Liver (tissue), 9 donors: Measurements from ENCODE around the gene TMCO2. TPM values are rescaled to one million over a fixed set of nuclear protein-coding genes. Genes with fewer than 3 reads are reported as not detected.

Experiments used
- DNase-seq: peaks from one replicate; pipeline ENCODE4 v3.0.0-alpha.2; 2017; ENCODE audit warnings: low spot score
- H3K27ac ChIP-seq, 2 donors: one replicate each; pipeline ENCODE4 v1.7.0; 2013; ENCODE audit warnings: inconsistent platforms in 2 of 2, low read length in 2 of 2, control low read depth in 1 of 2, low read depth in 1 of 2, mild to moderate bottlenecking in 1 of 2
- H3K27me3 ChIP-seq, 4 donors: one replicate each; pipeline versions ENCODE4 v1.6.1 to v1.7.0; 2013; ENCODE audit warnings: low read length in 3 of 4, inconsistent platforms in 1 of 4, mild to moderate bottlenecking in 1 of 4, moderate library complexity in 1 of 4; ENCODE audit not compliant: control insufficient read depth in 4 of 4, insufficient read depth in 4 of 4
- H3K36me3 ChIP-seq, 4 donors: one replicate each; pipeline versions ENCODE4 v1.6.1 to v1.7.0; 2013; ENCODE audit warnings: low read length in 3 of 4, mild to moderate bottlenecking in 3 of 4, low read depth in 1 of 4, moderate library complexity in 1 of 4; ENCODE audit not compliant: control insufficient read depth in 4 of 4, insufficient read depth in 3 of 4
- H3K4me1 ChIP-seq, 4 donors: one replicate each; pipeline versions ENCODE4 v1.6.1 to v1.7.0; 2013; ENCODE audit warnings: low read length in 3 of 4, mild to moderate bottlenecking in 3 of 4, moderate library complexity in 1 of 4; ENCODE audit not compliant: control insufficient read depth in 4 of 4, insufficient read depth in 4 of 4
- H3K4me3 ChIP-seq, 3 donors: one replicate each; pipeline versions ENCODE4 v1.6.1 to v1.7.0; 2013; ENCODE audit warnings: low read length in 3 of 3, control low read depth in 1 of 3, low read depth in 1 of 3, mild to moderate bottlenecking in 1 of 3
- H3K9ac ChIP-seq, 2 donors: one replicate each; pipeline ENCODE4 v1.7.0; 2013; ENCODE audit warnings: low read length in 2 of 2, mild to moderate bottlenecking in 2 of 2, moderate library complexity in 2 of 2, control low read depth in 1 of 2, low read depth in 1 of 2
- H3K9me3 ChIP-seq, 4 donors: one replicate each; pipeline versions ENCODE4 v1.6.1 to v1.7.0; 2013; ENCODE audit warnings: low read length in 3 of 4; ENCODE audit not compliant: control insufficient read depth in 4 of 4
- ATF3 ChIP-seq: IDR thresholded peaks from 2 replicates; pipeline ENCODE4 v1.6.1; 2016; ENCODE audit warnings: antibody characterized with exemption
- EGR1 ChIP-seq, 2 donors: IDR thresholded peaks; 2 replicates each; pipeline ENCODE4 v1.6.1; 2016 to 2018; ENCODE audit warnings: antibody characterized with exemption in 2 of 2, low read depth in 2 of 2
- FOXA2 ChIP-seq: IDR thresholded peaks from 2 replicates; pipeline ENCODE4 v1.6.1; 2016; ENCODE audit warnings: antibody characterized with exemption
- GABPA ChIP-seq, 2 donors: IDR thresholded peaks in 1 of 2; conservative IDR thresholded peaks in 1 of 2; 2 replicates each; pipeline ENCODE4 v1.6.1; 2016; ENCODE audit warnings: antibody characterized with exemption in 2 of 2, mild to moderate bottlenecking in 1 of 2, moderate library complexity in 1 of 2
- HNF4A ChIP-seq, 2 donors: conservative IDR thresholded peaks; 2 replicates each; pipeline ENCODE4 v1.6.1; 2016; ENCODE audit warnings: antibody characterized with exemption in 2 of 2, mild to moderate bottlenecking in 2 of 2
- HNF4G ChIP-seq: IDR thresholded peaks from 2 replicates; pipeline ENCODE4 v1.6.1; 2016; ENCODE audit warnings: antibody characterized with exemption
- MAX ChIP-seq: IDR thresholded peaks from 2 replicates; pipeline ENCODE4 v1.6.1; 2016; ENCODE audit warnings: antibody characterized with exemption
- NR2F2 ChIP-seq: IDR thresholded peaks from 2 replicates; pipeline ENCODE4 v1.6.1; 2016; ENCODE audit warnings: antibody characterized with exemption
- RAD21 ChIP-seq, 2 donors: IDR thresholded peaks; 2 replicates each; pipeline ENCODE4 v1.6.1; 2016; ENCODE audit warnings: antibody characterized with exemption in 2 of 2, mild to moderate bottlenecking in 2 of 2
- RXRA ChIP-seq, 2 donors: IDR thresholded peaks; 2 replicates each; pipeline ENCODE4 v1.6.1; 2017 to 2018; ENCODE audit warnings: antibody characterized with exemption in 2 of 2, mild to moderate bottlenecking in 1 of 2
- SP1 ChIP-seq: IDR thresholded peaks from 2 replicates; pipeline ENCODE4 v1.6.1; 2018; ENCODE audit warnings: antibody characterized with exemption, mild to moderate bottlenecking
- TAF1 ChIP-seq: conservative IDR thresholded peaks from 2 replicates; pipeline ENCODE4 v1.6.1; 2016; ENCODE audit warnings: antibody characterized with exemption, mild to moderate bottlenecking
- YY1 ChIP-seq: IDR thresholded peaks from 2 replicates; pipeline ENCODE4 v1.6.1; 2016; ENCODE audit warnings: antibody characterized with exemption, mild to moderate bottlenecking
- ZBTB33 ChIP-seq: IDR thresholded peaks from 2 replicates; pipeline ENCODE4 v1.6.1; 2016; ENCODE audit warnings: antibody characterized with exemption
- WGBS: extraction: QIAGEN DNeasy Blood & Tissue Kit; methylation state at CpG from one replicate; pipeline ENCODE4 v1.1.7; 2013; 5-methylcytosine and 5-hydroxymethylcytosine counted together
- polyA plus RNA-seq, 2 donors: library from polyadenylated mRNA; stranded (reverse) in 1 of 2; unstranded in 1 of 2; fragments of 200-250 nt in 1 of 2; fragments of >200 nt in 1 of 2; fragmentation: Nextera tagmentation in 1 of 2; extraction: Ambion mirVana in 1 of 2; gene quantifications; one replicate each; pipeline versions ENCODE4 v1.2.1 to v1.2.3, GENCODE V29; 2013 to 2015
- total RNA-seq, 2 donors: library from RNA; depleted of rRNA; stranded (reverse); fragments of >200 nt; gene quantifications; one replicate each; pipeline ENCODE4 v1.2.3, GENCODE V29; 2014
- TF ChIP-seq, protein P1 (sequence below): IDR thresholded peaks from 2 replicates; pipeline ENCODE4 v1.6.1; 2016; ENCODE audit warnings: antibody characterized with exemption, mild to moderate bottlenecking
- donor health status: healthy.
- donor health status: healthy.
- donor health status: healthy.
- donor health status: healthy.
- donor health status: healthy.

TMCO2 gene
- total and polyA plus RNA-seq, 4 donors, result not detected

DNA sequence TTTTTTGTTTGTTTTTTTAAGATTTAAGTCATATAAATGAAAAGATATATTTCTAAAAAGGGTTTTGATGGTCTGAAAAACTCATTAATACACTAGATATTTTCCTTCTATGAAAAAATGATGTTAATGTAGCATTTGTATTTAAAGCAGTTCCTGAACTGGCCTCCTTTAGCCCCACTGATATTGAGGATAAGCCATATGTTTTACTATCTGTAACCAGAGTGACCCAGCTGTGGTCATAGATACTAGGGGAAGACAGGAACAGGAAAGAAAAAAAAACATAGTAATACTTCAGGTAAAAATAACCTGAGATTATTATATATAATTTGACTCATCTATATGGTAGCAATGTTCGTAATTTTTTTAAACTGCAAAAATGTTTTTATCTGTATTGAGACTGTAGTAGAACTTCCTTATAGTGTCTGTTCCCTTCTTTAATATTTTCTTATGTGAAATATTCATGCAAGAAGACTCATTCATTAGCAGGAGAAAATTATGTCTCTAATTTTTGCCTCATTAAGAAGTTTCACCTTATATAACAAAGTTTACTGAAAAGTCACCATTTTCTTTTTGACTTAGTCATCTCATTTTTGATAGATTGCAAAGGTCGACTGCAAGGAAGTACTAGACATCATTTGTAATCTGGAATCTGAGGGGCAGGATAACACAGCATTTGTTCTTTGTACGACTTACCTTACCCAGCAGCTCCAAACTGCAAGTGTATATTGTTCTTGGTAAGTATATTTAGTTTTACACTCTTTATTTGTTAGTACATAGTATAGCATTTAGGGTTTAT, 25.6 kb upstream of the TMCO2 start:
- Histone ChIP-seq H3K9ac (no peak overlapping the region), H3K27me3 (no peaks in the 10 kb centered on the region), H3K4me1 (no peaks in the 10 kb centered on the region), H3K27ac (no peak overlapping the region), H3K4me3 (no peak overlapping the region), H3K36me3 (peaks cover 0 to 15% (median 5%) of the 10 kb centered on the region in 4 donors), H3K9me3 (no peaks in the 10 kb centered on the region)
- TF ChIP-seq RXRA (IDR thresholded peaks at IDR 0.05) (no peak), RAD21 (IDR thresholded peaks at IDR 0.05) (no peak), TAF1 (no peak), FOXA2 (no peak), NR2F2 (no peak), ATF3 (no peak), ZBTB33 (no peak), EGR1 (IDR thresholded peaks at IDR 0.05; ENCODE audit: low read depth in 2 of 2) (no peak), HNF4A (conservative IDR thresholded peaks at IDR 0.05) (no peak), YY1 (no peak), MAX (no peak), HNF4G (no peak)
- TF ChIP-seq, protein P1, sequence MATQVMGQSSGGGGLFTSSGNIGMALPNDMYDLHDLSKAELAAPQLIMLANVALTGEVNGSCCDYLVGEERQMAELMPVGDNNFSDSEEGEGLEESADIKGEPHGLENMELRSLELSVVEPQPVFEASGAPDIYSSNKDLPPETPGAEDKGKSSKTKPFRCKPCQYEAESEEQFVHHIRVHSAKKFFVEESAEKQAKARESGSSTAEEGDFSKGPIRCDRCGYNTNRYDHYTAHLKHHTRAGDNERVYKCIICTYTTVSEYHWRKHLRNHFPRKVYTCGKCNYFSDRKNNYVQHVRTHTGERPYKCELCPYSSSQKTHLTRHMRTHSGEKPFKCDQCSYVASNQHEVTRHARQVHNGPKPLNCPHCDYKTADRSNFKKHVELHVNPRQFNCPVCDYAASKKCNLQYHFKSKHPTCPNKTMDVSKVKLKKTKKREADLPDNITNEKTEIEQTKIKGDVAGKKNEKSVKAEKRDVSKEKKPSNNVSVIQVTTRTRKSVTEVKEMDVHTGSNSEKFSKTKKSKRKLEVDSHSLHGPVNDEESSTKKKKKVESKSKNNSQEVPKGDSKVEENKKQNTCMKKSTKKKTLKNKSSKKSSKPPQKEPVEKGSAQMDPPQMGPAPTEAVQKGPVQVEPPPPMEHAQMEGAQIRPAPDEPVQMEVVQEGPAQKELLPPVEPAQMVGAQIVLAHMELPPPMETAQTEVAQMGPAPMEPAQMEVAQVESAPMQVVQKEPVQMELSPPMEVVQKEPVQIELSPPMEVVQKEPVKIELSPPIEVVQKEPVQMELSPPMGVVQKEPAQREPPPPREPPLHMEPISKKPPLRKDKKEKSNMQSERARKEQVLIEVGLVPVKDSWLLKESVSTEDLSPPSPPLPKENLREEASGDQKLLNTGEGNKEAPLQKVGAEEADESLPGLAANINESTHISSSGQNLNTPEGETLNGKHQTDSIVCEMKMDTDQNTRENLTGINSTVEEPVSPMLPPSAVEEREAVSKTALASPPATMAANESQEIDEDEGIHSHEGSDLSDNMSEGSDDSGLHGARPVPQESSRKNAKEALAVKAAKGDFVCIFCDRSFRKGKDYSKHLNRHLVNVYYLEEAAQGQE, result no peak
- WGBS, result 84% methylated on average over 3 of the region's 3 CpGs
- no peak for DNase-seq

DNA sequence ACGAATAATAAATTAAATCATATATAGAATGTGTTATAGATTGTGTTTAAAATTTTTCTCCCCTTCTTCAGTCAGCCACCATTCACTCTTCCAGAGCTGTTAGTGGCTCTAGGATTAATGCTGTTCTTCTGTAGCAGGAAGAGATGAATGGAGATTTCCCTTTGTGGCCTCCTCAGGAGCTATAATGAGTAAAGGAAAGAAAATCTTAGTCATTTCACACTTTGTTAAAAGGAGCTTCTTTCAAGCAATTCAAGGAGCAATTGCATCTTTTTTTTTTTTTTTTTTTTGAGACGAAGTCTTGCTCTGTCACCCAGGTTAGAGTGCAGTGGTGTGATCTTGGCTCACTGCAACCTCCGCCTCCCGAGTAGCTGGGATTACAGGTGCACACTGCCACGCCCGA, 23.7 kb upstream of the TMCO2 start:
- H3K9me3 ChIP-seq, result no peaks in the 10 kb centered on the region
- H3K4me1 ChIP-seq, result no peaks in the 10 kb centered on the region
- DNase-seq, result no peak
- H3K9ac ChIP-seq, result no peak overlapping the region
- no peak overlapping the region for H3K27ac ChIP-seq
- 96% methylated on average over 6 of the region's 6 CpGs for WGBS
- H3K4me3 ChIP-seq, result no peak overlapping the region
- H3K36me3 ChIP-seq, result peaks cover 0 to 15% (median 7%) of the 10 kb centered on the region in 4 donors
- no peaks in the 10 kb centered on the region for H3K27me3 ChIP-seq
- no peak for TF ChIP-seq NR2F2
- TF ChIP-seq ZBTB33, result no peak
- no peak for TF ChIP-seq RAD21 (IDR thresholded peaks at IDR 0.05)
- TF ChIP-seq FOXA2, result no peak
- TF ChIP-seq YY1, result no peak
- TF ChIP-seq, protein P1, result no peak
- no peak for TF ChIP-seq HNF4A (conservative IDR thresholded peaks at IDR 0.05)
- no peak for TF ChIP-seq RXRA (IDR thresholded peaks at IDR 0.05)
- no peak for TF ChIP-seq SP1
- no peak for TF ChIP-seq EGR1 (IDR thresholded peaks at IDR 0.05; ENCODE audit: low read depth in 2 of 2)
- TF ChIP-seq MAX, result no peak
- no peak for TF ChIP-seq GABPA (IDR thresholded peaks at IDR 0.05 in 1 of 2, conservative IDR thresholded peaks at IDR 0.05 in 1 of 2)
- no peak for TF ChIP-seq ATF3
